Measurements from ENCODE around the gene FANCG.

DNA sequence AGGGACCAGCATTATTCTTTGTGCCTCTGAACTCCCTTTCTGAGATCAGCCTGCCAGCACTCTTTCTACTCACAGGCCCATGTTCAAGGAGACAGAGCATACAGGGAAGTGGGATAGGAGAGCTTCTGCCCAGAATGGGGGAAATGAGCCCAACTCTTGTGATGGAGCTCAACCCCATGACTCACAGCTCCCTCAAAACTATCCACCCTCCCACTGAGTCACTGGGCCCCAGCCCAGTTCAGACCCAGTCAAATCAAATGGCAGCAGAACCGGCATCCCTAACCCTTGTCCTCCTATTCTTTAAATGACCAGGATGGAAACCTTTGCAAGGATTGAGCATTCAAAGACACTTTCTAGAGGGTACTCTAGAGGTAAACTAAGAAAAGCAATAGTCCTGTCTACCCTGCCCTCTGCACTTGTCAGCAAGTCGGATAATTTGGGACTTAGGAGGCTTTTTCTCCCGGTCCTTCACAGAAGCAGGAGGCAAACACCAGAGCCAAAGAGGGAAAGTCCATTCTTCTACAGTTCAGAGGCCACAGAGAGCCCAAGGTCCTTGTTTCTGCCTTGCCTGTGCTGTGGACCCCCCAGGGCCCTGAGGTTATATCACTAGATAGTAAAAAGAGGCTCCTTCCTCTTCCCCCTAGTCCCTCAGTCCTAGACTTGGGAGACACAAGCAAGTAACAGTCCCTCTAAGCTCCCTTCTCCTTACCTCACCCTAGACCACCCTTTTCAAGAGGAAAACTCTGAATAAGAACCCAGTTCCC is 32.7 kb upstream of the FANCG start:
- TF ChIP-seq, protein P1, sequence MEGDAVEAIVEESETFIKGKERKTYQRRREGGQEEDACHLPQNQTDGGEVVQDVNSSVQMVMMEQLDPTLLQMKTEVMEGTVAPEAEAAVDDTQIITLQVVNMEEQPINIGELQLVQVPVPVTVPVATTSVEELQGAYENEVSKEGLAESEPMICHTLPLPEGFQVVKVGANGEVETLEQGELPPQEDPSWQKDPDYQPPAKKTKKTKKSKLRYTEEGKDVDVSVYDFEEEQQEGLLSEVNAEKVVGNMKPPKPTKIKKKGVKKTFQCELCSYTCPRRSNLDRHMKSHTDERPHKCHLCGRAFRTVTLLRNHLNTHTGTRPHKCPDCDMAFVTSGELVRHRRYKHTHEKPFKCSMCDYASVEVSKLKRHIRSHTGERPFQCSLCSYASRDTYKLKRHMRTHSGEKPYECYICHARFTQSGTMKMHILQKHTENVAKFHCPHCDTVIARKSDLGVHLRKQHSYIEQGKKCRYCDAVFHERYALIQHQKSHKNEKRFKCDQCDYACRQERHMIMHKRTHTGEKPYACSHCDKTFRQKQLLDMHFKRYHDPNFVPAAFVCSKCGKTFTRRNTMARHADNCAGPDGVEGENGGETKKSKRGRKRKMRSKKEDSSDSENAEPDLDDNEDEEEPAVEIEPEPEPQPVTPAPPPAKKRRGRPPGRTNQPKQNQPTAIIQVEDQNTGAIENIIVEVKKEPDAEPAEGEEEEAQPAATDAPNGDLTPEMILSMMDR (IDR thresholded peaks at IDR 0.05): no peak
- peak in 1 of 2 donors; percentile 7 for TF ChIP-seq POLR2AphosphoS5 (IDR thresholded peaks at IDR 0.05)
